Measurements from ENCODE around the gene TRPM3. TPM values are rescaled to one million over a fixed set of nuclear protein-coding genes. Genes with fewer than 3 reads are reported as not detected.

The TRPM3 gene
- total RNA-seq, 1 experiment from 2014 or later = not detected

GRCh38 chr9:70499621-70500020 lies 621.8 kb downstream of the TRPM3 start:
- BruUV-seq (replicated peaks) = no TSS peak
- CTCF ChIA-PET = no interaction called here

GRCh38 chr9:70498866-70499265 lies 622.6 kb downstream of the TRPM3 start:
- intact Hi-C loops (cut with micrococcal nuclease; ENCODE audit: unreplicated experiment) = no loop called here
- no TSS peak for BruUV-seq (replicated peaks)
- CTCF ChIA-PET = no interaction called here
- no peak for ATAC-seq
- in situ Hi-C loops (cut with HindIII; ENCODE audit: low pct_unique_long_range_greater_than_20kb, low sequenced_read_pairs) = no loop called here
- TF ChIP-seq REST (IDR thresholded peaks at IDR 0.05; ENCODE audit: insufficient read depth in 1 of 2, low read depth in 2 of 2, low read length in 1 of 2) (no peak), CTCF (IDR thresholded peaks at IDR 0.05) (no peak), TCF7L2 (IDR thresholded peaks at IDR 0.05; ENCODE audit: low read depth, low read length) (no peak), POLR2AphosphoS5 (IDR thresholded peaks at IDR 0.05; ENCODE audit: low read depth, low read length) (no peak)
- H3K4me3 ChIP-seq (ENCODE audit: low read depth in 2 of 2, low read length in 2 of 2) = no peak overlapping the region
- POLR2A ChIA-PET = no interaction called here
- no peak for DNase-seq (ENCODE audit: low read depth, low spot score)
- no peak overlapping the region for H3K27ac ChIP-seq (ENCODE audit: low read length)
- no peaks in the 10 kb centered on the region for H3K36me3 ChIP-seq (ENCODE audit: control insufficient read depth, insufficient read depth, low read length)
- H3K27me3 ChIP-seq (ENCODE audit: control insufficient read depth, insufficient read depth, low read length) = no peaks in the 10 kb centered on the region
- H3K9me3 ChIP-seq (ENCODE audit: control insufficient read depth, insufficient read depth, low read depth, low read length) = no peaks in the 10 kb centered on the region
- H3K4me1 ChIP-seq (ENCODE audit: control insufficient read depth, insufficient read depth, low read length) = no peaks in the 10 kb centered on the region

More at GRCh38 chr9:70499621-70500020, 621.8 kb downstream of the TRPM3 start:
- TF ChIP-seq REST (IDR thresholded peaks at IDR 0.05; ENCODE audit: insufficient read depth in 1 of 2, low read depth in 2 of 2, low read length in 1 of 2) (no peak), POLR2AphosphoS5 (IDR thresholded peaks at IDR 0.05; ENCODE audit: low read depth, low read length) (no peak)
- no peak for ATAC-seq
- Histone ChIP-seq H3K4me3 (ENCODE audit: low read depth in 2 of 2, low read length in 2 of 2) (no peak overlapping the region), H3K27me3 (ENCODE audit: control insufficient read depth, insufficient read depth, low read length) (no peaks in the 10 kb centered on the region), H3K27ac (ENCODE audit: low read length) (no peak overlapping the region), H3K36me3 (ENCODE audit: control insufficient read depth, insufficient read depth, low read length) (no peaks in the 10 kb centered on the region), H3K4me1 (ENCODE audit: control insufficient read depth, insufficient read depth, low read length) (no peaks in the 10 kb centered on the region), H3K9me3 (ENCODE audit: control insufficient read depth, insufficient read depth, low read depth, low read length) (no peaks in the 10 kb centered on the region)
- intact Hi-C loops (cut with micrococcal nuclease; ENCODE audit: unreplicated experiment) = no loop called here
- POLR2A ChIA-PET = no interaction called here
- in situ Hi-C loops (cut with HindIII; ENCODE audit: low pct_unique_long_range_greater_than_20kb, low sequenced_read_pairs) = no loop called here
- DNase-seq (ENCODE audit: low read depth, low spot score) = no peak

All from Panc1 (cell line).